H1 (cell line): ENCODE results near the gene PNRC1. TPM values are rescaled to one million over a fixed set of nuclear protein-coding genes. Genes with fewer than 3 reads are reported as not detected.

Experiments used
- CTCF ChIA-PET: fragments of 300-600 bp; sonication (Branson Sonifier 250); formaldehyde crosslinking; loops from one replicate; lab custom pipeline; 2021; ENCODE audit not compliant: partially characterized antibody; lab: Charles Lee
- POLR2A ChIA-PET: fragments of 300-600 bp; sonication (Branson Sonifier 250); formaldehyde crosslinking; loops from one replicate; lab custom pipeline; 2021; ENCODE audit warnings: inconsistent platforms; ENCODE audit not compliant: partially characterized antibody; lab: Charles Lee
- DNase-seq, 2 experiments: peaks; one replicate each; pipeline versions ENCODE4 v3.0.0 to v3.0.0-alpha.2; 2010 to 2022; ENCODE audit warnings: low spot score in 2 of 2, low read depth in 1 of 2, mixed read lengths in 1 of 2
- FAIRE-seq: peaks from 2 replicates; lab custom pipeline; 2011; peaks lifted over from hg19 to GRCh38; lab: Jason Lieb, UNC
- H2AFZ ChIP-seq: 2 replicates; pipeline ENCODE4 v1.8.1; 2012; ENCODE audit warnings: low read length, inconsistent platforms
- H2AK5ac ChIP-seq: 2 replicates; pipeline ENCODE4 v1.6.1; 2013; ENCODE audit warnings: low read depth, low read length
- H2BK120ac ChIP-seq: replicated peaks from 2 replicates; pipeline ENCODE3; 2013; ENCODE audit warnings: low read depth, low read length, inconsistent platforms
- H2BK12ac ChIP-seq: 2 replicates; pipeline ENCODE4 v1.6.1; 2013; ENCODE audit warnings: low read depth, low read length
- H2BK15ac ChIP-seq: 2 replicates; pipeline ENCODE4 v1.6.1; 2013; ENCODE audit warnings: low read length
- H2BK20ac ChIP-seq: 2 replicates; pipeline ENCODE4 v1.6.1; 2013; ENCODE audit warnings: low read length
- H2BK5ac ChIP-seq: 2 replicates; pipeline ENCODE4 v1.6.1; 2013; ENCODE audit warnings: low read depth, low read length
- H3K14ac ChIP-seq: 2 replicates; pipeline ENCODE4 v1.6.1; 2013; ENCODE audit warnings: inconsistent platforms; ENCODE audit not compliant: insufficient read length
- H3K18ac ChIP-seq: 2 replicates; pipeline ENCODE4 v1.6.1; 2013; ENCODE audit warnings: low read length; ENCODE audit errors: extremely low read depth
- H3K23ac ChIP-seq: 2 replicates; pipeline ENCODE4 v1.6.1; 2013; ENCODE audit warnings: inconsistent platforms; ENCODE audit not compliant: insufficient read length
- H3K23me2 ChIP-seq: 2 replicates; pipeline ENCODE4 v1.6.1; 2013; ENCODE audit warnings: low read depth, low read length
- H3K27ac ChIP-seq: 2 replicates; pipeline ENCODE4 v1.6.1; 2011; ENCODE audit warnings: low read depth, low read length, inconsistent platforms
- H3K27me3 ChIP-seq, 4 experiments: replicated peaks in 1 of 4; 1 replicate in 1 of 4; 2 replicates in 3 of 4; pipeline versions ENCODE4 v1.6.1 to v1.8.1; 2011 to 2013; ENCODE audit warnings: low read length in 3 of 4, mild to moderate bottlenecking in 3 of 4, inconsistent platforms in 2 of 4, mixed read lengths in 2 of 4, moderate library complexity in 1 of 4; ENCODE audit not compliant: control insufficient read depth in 3 of 4, insufficient read depth in 3 of 4; ENCODE audit errors: extremely low read depth in 1 of 4
- H3K36me3 ChIP-seq, 4 experiments: 2 replicates each; pipeline versions ENCODE4 v1.6.1 to v1.8.1; 2011 to 2013; ENCODE audit warnings: mild to moderate bottlenecking in 4 of 4, low read length in 3 of 4, moderate library complexity in 2 of 4, control low read depth in 1 of 4, inconsistent platforms in 1 of 4; ENCODE audit not compliant: insufficient read depth in 4 of 4, control insufficient read depth in 2 of 4
- H3K4ac ChIP-seq: replicated peaks from 2 replicates; pipeline ENCODE3; 2013; ENCODE audit warnings: low read length, low read depth, mixed read lengths, inconsistent platforms; ENCODE audit not compliant: insufficient read length
- H3K4me1 ChIP-seq, 4 experiments: replicated peaks in 1 of 4; 1 replicate in 1 of 4; 2 replicates in 3 of 4; pipeline versions ENCODE4 v1.6.1 to v1.8.1; 2011 to 2013; ENCODE audit warnings: low read length in 3 of 4, inconsistent platforms in 2 of 4, mixed read lengths in 1 of 4; ENCODE audit not compliant: insufficient read depth in 4 of 4, control insufficient read depth in 3 of 4
- H3K4me2 ChIP-seq, 2 experiments: 2 replicates each; pipeline versions ENCODE4 v1.6.1 to v1.8.1; 2011 to 2013; ENCODE audit warnings: low read depth in 2 of 2, low read length in 2 of 2, control low read depth in 1 of 2, inconsistent platforms in 1 of 2, mild to moderate bottlenecking in 1 of 2; ENCODE audit not compliant: insufficient read depth in 1 of 2
- H3K4me3 ChIP-seq, 4 experiments: fragments of 200-600, 300-600 bp in 1 of 4; sonication (generic), shearing (Covaris generic), sonication (Bioruptor Twin) in 1 of 4; 2 replicates each; pipeline versions ENCODE4 v1.5.1 to v1.8.1; 2011 to 2016; ENCODE audit warnings: low read length in 4 of 4, low read depth in 3 of 4, control low read depth in 2 of 4, inconsistent platforms in 2 of 4, mild to moderate bottlenecking in 2 of 4, mixed read lengths in 1 of 4, moderate library complexity in 1 of 4; ENCODE audit not compliant: insufficient read depth in 2 of 4; ENCODE audit errors: extremely low read depth in 1 of 4
- H3K56ac ChIP-seq: replicated peaks from 2 replicates; pipeline ENCODE3; 2013; ENCODE audit warnings: low read depth, mild to moderate bottlenecking, mixed read lengths, low read length, inconsistent platforms; ENCODE audit not compliant: insufficient read length
- H3K79me1 ChIP-seq: 2 replicates; pipeline ENCODE4 v1.6.1; 2013; ENCODE audit warnings: low read depth, low read length, control low read depth
- H3K79me2 ChIP-seq, 2 experiments: 2 replicates each; pipeline versions ENCODE4 v1.6.1 to v1.8.1; 2012 to 2013; ENCODE audit warnings: low read length in 2 of 2, mild to moderate bottlenecking in 2 of 2, inconsistent platforms in 1 of 2; ENCODE audit not compliant: insufficient read depth in 2 of 2, control insufficient read depth in 1 of 2
- H3K9ac ChIP-seq, 4 experiments: replicated peaks in 1 of 4; 1 replicate in 1 of 4; 2 replicates in 3 of 4; pipeline versions ENCODE4 v1.6.1 to v1.8.1; 2011 to 2013; ENCODE audit warnings: low read depth in 3 of 4, low read length in 3 of 4, control low read depth in 2 of 4, mild to moderate bottlenecking in 2 of 4, moderate library complexity in 2 of 4, inconsistent platforms in 1 of 4; ENCODE audit errors: extremely low read depth in 1 of 4
- H3K9me3 ChIP-seq, 2 experiments: 2 replicates each; pipeline versions ENCODE4 v1.6.1 to v1.8.1; 2012 to 2013; ENCODE audit warnings: mild to moderate bottlenecking in 2 of 2, moderate library complexity in 2 of 2, control low read depth in 1 of 2, inconsistent platforms in 1 of 2, low read depth in 1 of 2, low read length in 1 of 2, mixed read lengths in 1 of 2; ENCODE audit not compliant: insufficient read depth in 2 of 2
- H4K20me1 ChIP-seq, 2 experiments: replicated peaks in 1 of 2; 2 replicates each; pipeline versions ENCODE3 to v1.8.1; 2011 to 2013; ENCODE audit warnings: inconsistent platforms in 2 of 2, low read length in 2 of 2, mild to moderate bottlenecking in 1 of 2; ENCODE audit not compliant: insufficient read depth in 2 of 2, control insufficient read depth in 1 of 2
- H4K5ac ChIP-seq: 2 replicates; pipeline ENCODE4 v1.6.1; 2013; ENCODE audit warnings: low read length, low read depth, mixed read lengths, inconsistent platforms; ENCODE audit not compliant: insufficient read length
- H4K8ac ChIP-seq: 2 replicates; pipeline ENCODE4 v1.8.0; 2013; ENCODE audit warnings: mild to moderate bottlenecking, moderate library complexity, low read length, inconsistent platforms; ENCODE audit not compliant: insufficient read depth; ENCODE audit errors: extremely low read depth
- H4K91ac ChIP-seq: replicated peaks from 2 replicates; pipeline ENCODE3; 2013; ENCODE audit warnings: low read length, mixed read lengths, inconsistent platforms; ENCODE audit not compliant: insufficient read length
- CEBPB ChIP-seq: IDR thresholded peaks from 2 replicates; pipeline ENCODE4 v1.6.1; 2012; ENCODE audit warnings: low read depth, low read length
- CHD2 ChIP-seq: IDR thresholded peaks from 2 replicates; pipeline ENCODE4 v1.6.1; 2012; ENCODE audit warnings: low read length, improper control_type of control experiment
- CREB1 ChIP-seq: IDR thresholded peaks from 2 replicates; pipeline ENCODE4 v1.6.1; 2012; ENCODE audit warnings: inconsistent platforms
- HDAC6 ChIP-seq: IDR thresholded peaks from one replicate; pipeline ENCODE4 v1.7.1; 2012; ENCODE audit warnings: low read depth, mild to moderate bottlenecking, inconsistent platforms, low read length, moderate library complexity
- JUND ChIP-seq: IDR thresholded peaks from 2 replicates; pipeline ENCODE4 v1.6.1; 2011; ENCODE audit warnings: mild to moderate bottlenecking, improper control_type of control experiment, low read length
- KDM1A ChIP-seq: fragments of 200-600, 300-600 bp; sonication (generic); IDR thresholded peaks from 2 replicates; pipeline ENCODE4 v1.7.1; 2016; ENCODE audit warnings: mild to moderate bottlenecking, low read length, borderline replicate concordance
- RFX5 ChIP-seq: IDR thresholded peaks from 2 replicates; pipeline ENCODE4 v1.6.1; 2011; ENCODE audit warnings: low read depth, low read length, improper control_type of control experiment, borderline replicate concordance
- RNF2 ChIP-seq: fragments of 200-900, 300-1000 bp; sonication (generic); IDR thresholded peaks from 2 replicates; pipeline ENCODE4 v1.7.1; 2016; ENCODE audit warnings: borderline replicate concordance, low read depth, mild to moderate bottlenecking, antibody characterized with exemption, low read length; ENCODE audit not compliant: poor library complexity, severe bottlenecking; ENCODE audit errors: missing control alignments
- RXRA ChIP-seq: IDR thresholded peaks from 2 replicates; pipeline ENCODE4 v1.6.1; 2011; ENCODE audit warnings: low read depth, mild to moderate bottlenecking, low read length, moderate library complexity; ENCODE audit not compliant: insufficient read depth
- SAP30 ChIP-seq: fragments of 300-600 bp; sonication (generic); IDR thresholded peaks from 2 replicates; pipeline ENCODE4 v1.7.1; 2012; ENCODE audit warnings: low read length, moderate library complexity, mild to moderate bottlenecking, inconsistent platforms; ENCODE audit not compliant: insufficient read depth, insufficient replicate concordance
- SIRT6 ChIP-seq: IDR thresholded peaks from one replicate; pipeline ENCODE4 v1.7.1; 2012; ENCODE audit warnings: low read length, inconsistent platforms
- SRF ChIP-seq: IDR thresholded peaks from 2 replicates; pipeline ENCODE4 v1.6.1; 2011; ENCODE audit warnings: mild to moderate bottlenecking, low read depth, low read length, moderate library complexity
- TCF12 ChIP-seq: IDR thresholded peaks from 2 replicates; pipeline ENCODE4 v1.6.1; 2011; ENCODE audit warnings: low read depth, mild to moderate bottlenecking, low read length
- TEAD4 ChIP-seq: IDR thresholded peaks from 2 replicates; pipeline ENCODE4 v1.6.1; 2012; ENCODE audit warnings: low read depth, low read length, inconsistent platforms, mixed read lengths
- polyA plus RNA-seq, 7 experiments: library from polyadenylated mRNA; depleted of rRNA in 3 of 7; stranded (reverse) in 5 of 7; unstranded in 2 of 7; fragments of >200 nt in 5 of 7; fragments of 200-250 nt in 2 of 7; gene quantifications; 1 replicate in 5 of 7; 2 replicates in 1 of 7; 4 replicates in 1 of 7; pipeline versions ENCODE4 v1.2.1 to v1.2.3, GENCODE V29; 2011 to 2013; ENCODE audit warnings: missing spikeins in 2 of 7, mixed read lengths in 2 of 7
- total RNA-seq: library from RNA; stranded (reverse); fragmentation: NEBNext Ultra II Directional; extraction: Animal tissue kit (Norgen Biotek cat#: 25700); gene quantifications from 2 replicates; pipeline ENCODE4 v1.2.1, GENCODE V29; 2021
- TF ChIP-seq, protein P1 (sequence below): IDR thresholded peaks from 2 replicates; pipeline ENCODE4 v1.6.1; 2012; ENCODE audit warnings: inconsistent platforms

PNRC1 gene
- total and polyA plus RNA-seq, 2 of the 8 experiments (the other 6 are each of a cell fraction or from before 2014, with no cell fraction given), result 6.3 to 48.5 TPM

DNA sequence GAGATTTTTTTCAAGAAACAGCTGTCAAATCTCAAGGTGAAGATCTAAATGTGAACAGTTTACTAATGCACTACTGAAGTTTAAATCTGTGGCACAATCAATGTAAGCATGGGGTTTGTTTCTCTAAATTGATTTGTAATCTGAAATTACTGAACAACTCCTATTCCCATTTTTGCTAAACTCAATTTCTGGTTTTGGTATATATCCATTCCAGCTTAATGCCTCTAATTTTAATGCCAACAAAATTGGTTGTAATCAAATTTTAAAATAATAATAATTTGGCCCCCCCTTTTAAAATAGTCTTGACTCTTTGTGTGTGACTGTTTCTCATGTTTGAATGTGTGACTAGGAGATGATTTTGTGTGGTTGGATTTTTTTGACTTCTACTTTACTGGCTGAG, 4.0 kb downstream of the PNRC1 start:
- H2BK120ac ChIP-seq, result no peak overlapping the region
- H3K9ac ChIP-seq, result no peak overlapping the region
- H3K27me3 ChIP-seq, result no peaks in the 10 kb centered on the region
- peaks cover 7% of the 10 kb centered on the region for H3K23me2 ChIP-seq
- peaks cover 6 to 8% of the 10 kb centered on the region in 2 experiments for H4K20me1 ChIP-seq
- H3K4ac ChIP-seq, result no peak overlapping the region
- no peak overlapping the region for H2BK12ac ChIP-seq
- no peak overlapping the region for H3K14ac ChIP-seq
- no peak overlapping the region for H3K23ac ChIP-seq
- peak overlapping the region in 1 of 4 experiments; percentile 11; a peak in 1 of 8 replicates for H3K4me3 ChIP-seq
- H4K5ac ChIP-seq, result no peak overlapping the region
- no peak for DNase-seq
- ChIA-PET CTCF (interaction anchor here (1.0 to 4.6 kb wide), 3 partner anchors 11 to 102 kb away, joined by 3 to 27 read pairs (median 3); no protein-coding TSS in a partner anchor), POLR2A (interaction anchor here (1.1 to 2.5 kb wide), 4 partner anchors 11 to 45 kb away, joined by 3 to 7 read pairs (median 4); no protein-coding TSS in a partner anchor)
- no peak overlapping the region for H4K91ac ChIP-seq
- peaks cover 0 to 19% (median 3%) of the 10 kb centered on the region in 4 experiments; a peak in 2 of 8 replicates for H3K36me3 ChIP-seq
- H3K9me3 ChIP-seq, result no peaks in the 10 kb centered on the region
- no peak overlapping the region for H3K56ac ChIP-seq
- H3K27ac ChIP-seq, result no peak overlapping the region
- H2AK5ac ChIP-seq, result no peak overlapping the region
- no peak for FAIRE-seq
- no peak overlapping the region for H2BK20ac ChIP-seq
- no peaks in the 10 kb centered on the region for H3K79me1 ChIP-seq
- no peak overlapping the region for H3K18ac ChIP-seq
- H3K4me2 ChIP-seq, result peak overlapping the region; percentile 21 to 56; a peak in 3 of 4 replicates
- H3K79me2 ChIP-seq, result peaks cover 8 to 27% of the 10 kb centered on the region in 2 experiments; a peak in 3 of 4 replicates
- H4K8ac ChIP-seq, result no peak overlapping the region
- peaks cover 8 to 26% (median 13%) of the 10 kb centered on the region in 4 experiments for H3K4me1 ChIP-seq
- H2BK15ac ChIP-seq, result no peak overlapping the region
- H2AFZ ChIP-seq, result no peak overlapping the region
- H2BK5ac ChIP-seq, result peak overlapping the region; percentile 61; the same call in 1 of the 2 replicates
- TF ChIP-seq KDM1A (no peak), RNF2 (no peak), TCF12 (no peak), CEBPB (no peak), CREB1 (no peak), JUND (no peak), RFX5 (no peak), TEAD4 (no peak), SIRT6 (no peak), SRF (no peak), RXRA (no peak), CHD2 (no peak), SAP30 (no peak), HDAC6 (no peak)
- TF ChIP-seq, protein P1, sequence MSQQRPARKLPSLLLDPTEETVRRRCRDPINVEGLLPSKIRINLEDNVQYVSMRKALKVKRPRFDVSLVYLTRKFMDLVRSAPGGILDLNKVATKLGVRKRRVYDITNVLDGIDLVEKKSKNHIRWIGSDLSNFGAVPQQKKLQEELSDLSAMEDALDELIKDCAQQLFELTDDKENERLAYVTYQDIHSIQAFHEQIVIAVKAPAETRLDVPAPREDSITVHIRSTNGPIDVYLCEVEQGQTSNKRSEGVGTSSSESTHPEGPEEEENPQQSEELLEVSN, result no peak
